Neural cell (in vitro differentiated cells): ENCODE results near the gene NR1H3.

Source experiments
- EP300 ChIP-seq: fragments of 450-650 bp; conservative IDR thresholded peaks from 2 replicates; pipeline ENCODE4 v1.6.1; 2014; ENCODE audit warnings: antibody characterized with exemption, mild to moderate bottlenecking, moderate library complexity; ENCODE audit not compliant: poor library complexity, severe bottlenecking
- EZH2 ChIP-seq: fragments of 200-600, 300-800 bp; shearing (Covaris generic), sonication (generic); IDR thresholded peaks from 2 replicates; pipeline ENCODE4 v1.6.1; 2014; ENCODE audit warnings: antibody characterized with exemption, low read length, borderline replicate concordance, mild to moderate bottlenecking; ENCODE audit not compliant: insufficient read depth, poor library complexity, severe bottlenecking
- TAF1 ChIP-seq: IDR thresholded peaks from 2 replicates; pipeline ENCODE4 v1.6.1; 2012; ENCODE audit warnings: low read depth
- TF ChIP-seq, protein P1 (sequence below): fragments of 450-650 bp; IDR thresholded peaks from 2 replicates; pipeline ENCODE4 v1.5.1; 2014; ENCODE audit warnings: antibody characterized with exemption, mild to moderate bottlenecking, moderate library complexity; ENCODE audit not compliant: poor library complexity, severe bottlenecking
- TF ChIP-seq, protein P2 (sequence below): IDR thresholded peaks from 2 replicates; pipeline ENCODE4 v1.6.1; 2012; ENCODE audit warnings: borderline replicate concordance

DNA sequence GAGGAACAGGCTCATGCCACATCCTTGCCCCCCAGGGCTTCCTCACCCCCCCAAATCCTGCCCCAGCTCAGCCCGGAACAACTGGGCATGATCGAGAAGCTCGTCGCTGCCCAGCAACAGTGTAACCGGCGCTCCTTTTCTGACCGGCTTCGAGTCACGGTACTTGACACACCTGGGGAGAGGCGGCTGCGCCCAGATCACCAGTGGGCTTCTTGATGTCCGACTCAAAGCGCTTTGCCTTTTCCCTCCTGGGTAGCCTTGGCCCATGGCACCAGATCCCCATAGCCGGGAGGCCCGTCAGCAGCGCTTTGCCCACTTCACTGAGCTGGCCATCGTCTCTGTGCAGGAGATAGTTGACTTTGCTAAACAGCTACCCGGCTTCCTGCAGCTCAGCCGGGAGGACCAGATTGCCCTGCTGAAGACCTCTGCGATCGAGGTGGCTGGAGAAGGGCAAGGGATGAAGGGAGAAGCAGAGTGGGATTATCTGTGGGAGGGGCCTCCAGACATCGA is 3.5 kb downstream of the NR1H3 start:
- TF ChIP-seq, protein P1, sequence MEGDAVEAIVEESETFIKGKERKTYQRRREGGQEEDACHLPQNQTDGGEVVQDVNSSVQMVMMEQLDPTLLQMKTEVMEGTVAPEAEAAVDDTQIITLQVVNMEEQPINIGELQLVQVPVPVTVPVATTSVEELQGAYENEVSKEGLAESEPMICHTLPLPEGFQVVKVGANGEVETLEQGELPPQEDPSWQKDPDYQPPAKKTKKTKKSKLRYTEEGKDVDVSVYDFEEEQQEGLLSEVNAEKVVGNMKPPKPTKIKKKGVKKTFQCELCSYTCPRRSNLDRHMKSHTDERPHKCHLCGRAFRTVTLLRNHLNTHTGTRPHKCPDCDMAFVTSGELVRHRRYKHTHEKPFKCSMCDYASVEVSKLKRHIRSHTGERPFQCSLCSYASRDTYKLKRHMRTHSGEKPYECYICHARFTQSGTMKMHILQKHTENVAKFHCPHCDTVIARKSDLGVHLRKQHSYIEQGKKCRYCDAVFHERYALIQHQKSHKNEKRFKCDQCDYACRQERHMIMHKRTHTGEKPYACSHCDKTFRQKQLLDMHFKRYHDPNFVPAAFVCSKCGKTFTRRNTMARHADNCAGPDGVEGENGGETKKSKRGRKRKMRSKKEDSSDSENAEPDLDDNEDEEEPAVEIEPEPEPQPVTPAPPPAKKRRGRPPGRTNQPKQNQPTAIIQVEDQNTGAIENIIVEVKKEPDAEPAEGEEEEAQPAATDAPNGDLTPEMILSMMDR = no peak
- TF ChIP-seq TAF1 (no peak), EP300 (no peak), EZH2 (no peak)
- TF ChIP-seq, protein P2, sequence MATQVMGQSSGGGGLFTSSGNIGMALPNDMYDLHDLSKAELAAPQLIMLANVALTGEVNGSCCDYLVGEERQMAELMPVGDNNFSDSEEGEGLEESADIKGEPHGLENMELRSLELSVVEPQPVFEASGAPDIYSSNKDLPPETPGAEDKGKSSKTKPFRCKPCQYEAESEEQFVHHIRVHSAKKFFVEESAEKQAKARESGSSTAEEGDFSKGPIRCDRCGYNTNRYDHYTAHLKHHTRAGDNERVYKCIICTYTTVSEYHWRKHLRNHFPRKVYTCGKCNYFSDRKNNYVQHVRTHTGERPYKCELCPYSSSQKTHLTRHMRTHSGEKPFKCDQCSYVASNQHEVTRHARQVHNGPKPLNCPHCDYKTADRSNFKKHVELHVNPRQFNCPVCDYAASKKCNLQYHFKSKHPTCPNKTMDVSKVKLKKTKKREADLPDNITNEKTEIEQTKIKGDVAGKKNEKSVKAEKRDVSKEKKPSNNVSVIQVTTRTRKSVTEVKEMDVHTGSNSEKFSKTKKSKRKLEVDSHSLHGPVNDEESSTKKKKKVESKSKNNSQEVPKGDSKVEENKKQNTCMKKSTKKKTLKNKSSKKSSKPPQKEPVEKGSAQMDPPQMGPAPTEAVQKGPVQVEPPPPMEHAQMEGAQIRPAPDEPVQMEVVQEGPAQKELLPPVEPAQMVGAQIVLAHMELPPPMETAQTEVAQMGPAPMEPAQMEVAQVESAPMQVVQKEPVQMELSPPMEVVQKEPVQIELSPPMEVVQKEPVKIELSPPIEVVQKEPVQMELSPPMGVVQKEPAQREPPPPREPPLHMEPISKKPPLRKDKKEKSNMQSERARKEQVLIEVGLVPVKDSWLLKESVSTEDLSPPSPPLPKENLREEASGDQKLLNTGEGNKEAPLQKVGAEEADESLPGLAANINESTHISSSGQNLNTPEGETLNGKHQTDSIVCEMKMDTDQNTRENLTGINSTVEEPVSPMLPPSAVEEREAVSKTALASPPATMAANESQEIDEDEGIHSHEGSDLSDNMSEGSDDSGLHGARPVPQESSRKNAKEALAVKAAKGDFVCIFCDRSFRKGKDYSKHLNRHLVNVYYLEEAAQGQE = no peak
